Stimulated activated CD8-positive, alpha-beta memory T cell treated with anti-CD3 and anti-CD28 coated beads, Interleukin-15, amount 100 ng/mL, for 24 hours (primary cell): ENCODE results near the gene INTS1.
"Not testable (repeated sequence)": the region's sequence is repeated elsewhere in the genome, so short reads cannot be mapped to it uniquely, and the experiment has no call there.

Experiments used
- DNase-seq: peaks from one replicate; pipeline ENCODE4 v3.0.0-alpha.2; 2020; ENCODE audit warnings: low read depth

Gene INTS1

DNA sequence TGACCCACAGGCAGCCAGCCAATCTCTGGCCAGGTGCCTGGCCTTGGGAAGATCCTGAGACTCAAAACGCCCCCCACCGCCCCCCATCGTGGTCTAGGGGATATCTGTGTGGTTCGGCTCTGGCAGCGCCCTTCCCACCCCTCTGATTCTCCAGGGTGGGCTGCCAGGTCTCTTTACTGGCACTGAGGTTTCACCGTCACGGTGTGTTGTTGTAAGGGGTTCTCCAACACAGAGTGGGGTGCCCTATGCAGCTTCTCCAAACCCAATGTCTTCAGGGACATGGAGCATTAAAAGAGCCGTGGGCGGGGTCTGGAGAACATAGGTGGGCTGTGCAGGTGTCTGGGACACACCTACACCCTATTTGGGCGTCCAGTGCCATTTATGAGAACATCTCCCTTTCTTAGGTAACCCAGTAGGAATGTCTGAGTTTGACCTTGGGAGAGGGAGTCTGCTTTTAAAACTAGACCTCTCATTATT, 27.8 kb upstream of the INTS1 start:
- no peak for DNase-seq

- DNase-seq: no peak
Measured at GRCh38 chr7:1531263-1531978, 27.2 kb upstream of the INTS1 start.

DNA sequence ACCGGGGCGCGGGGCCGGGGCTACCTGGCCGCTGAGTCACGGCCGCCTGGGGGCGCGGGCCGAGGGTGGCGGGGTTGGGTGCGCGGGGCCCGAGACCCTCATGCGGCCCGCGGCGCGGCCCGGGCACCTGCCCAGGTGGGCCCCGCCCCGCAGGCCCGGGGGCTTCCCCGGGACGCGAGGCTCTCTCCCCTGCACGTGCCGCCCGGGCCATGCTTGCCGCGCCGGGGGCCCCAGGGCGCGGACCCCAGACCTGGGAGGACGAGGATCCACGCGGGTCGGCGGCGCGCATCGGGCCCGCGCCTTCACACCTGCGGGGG, 26.7 kb upstream of the INTS1 start:
- no peak for DNase-seq

DNA sequence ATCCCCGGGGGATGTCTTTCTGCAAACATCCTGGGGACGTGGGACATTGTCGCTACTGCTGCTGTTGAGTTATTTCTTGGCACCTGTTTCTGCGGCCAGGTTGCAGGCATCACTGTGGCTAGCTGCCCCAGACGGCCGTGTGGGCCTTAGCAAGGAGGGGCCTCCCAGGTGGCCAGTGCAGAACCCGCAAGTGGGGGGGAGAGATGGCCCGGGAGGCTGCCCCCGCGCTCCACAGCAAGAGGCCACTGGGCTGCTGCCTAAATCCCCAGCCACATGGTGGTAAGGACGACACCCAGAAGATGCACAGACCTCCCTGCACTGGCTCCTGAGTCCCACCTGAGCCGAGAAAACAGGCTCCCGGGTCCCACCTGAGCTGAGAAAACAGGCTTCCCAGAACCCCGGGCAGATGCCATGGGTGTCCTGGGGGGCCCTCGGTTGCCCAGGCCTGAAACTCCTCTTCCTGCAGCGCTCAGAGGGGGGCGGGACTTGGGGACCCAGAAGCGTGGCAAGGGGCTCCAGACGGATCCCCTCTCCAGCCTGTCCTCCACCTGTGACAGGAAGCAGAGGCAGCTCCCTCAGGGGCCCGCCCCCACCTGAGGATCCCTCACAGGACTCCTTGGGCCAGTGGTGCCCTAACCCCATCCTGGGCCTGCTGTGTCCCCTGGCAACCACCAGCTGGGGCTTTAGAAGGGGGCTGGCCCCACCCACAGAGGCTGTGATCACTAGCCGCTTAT, 25.4 kb upstream of the INTS1 start:
- DNase-seq: no peak

DNA sequence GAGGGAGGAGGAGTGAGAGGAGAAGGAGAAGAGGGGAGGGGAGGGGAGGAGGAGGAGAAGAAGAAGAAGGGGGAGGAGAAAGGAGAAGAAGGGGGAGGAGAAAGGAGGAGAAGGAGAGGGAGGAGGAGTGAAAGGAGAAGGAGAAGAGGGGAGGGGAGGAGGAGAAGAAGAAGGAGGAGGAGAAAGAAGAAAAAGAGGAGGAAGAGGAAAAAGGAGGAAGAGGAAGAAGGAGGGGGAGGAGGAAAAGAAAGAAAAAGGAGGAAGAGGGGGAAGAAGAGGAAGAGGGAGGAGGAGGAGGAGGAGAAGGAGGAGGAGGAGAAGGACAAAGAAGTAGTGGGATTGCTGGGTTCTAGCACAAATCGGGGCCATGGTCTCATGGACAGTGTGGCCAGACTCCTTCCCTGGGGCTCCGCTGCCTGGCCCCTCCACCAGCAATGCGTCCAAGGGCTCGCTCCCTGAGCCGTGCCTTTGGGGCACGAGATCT, 22.1 kb upstream of the INTS1 start:
- no peak for DNase-seq

DNA sequence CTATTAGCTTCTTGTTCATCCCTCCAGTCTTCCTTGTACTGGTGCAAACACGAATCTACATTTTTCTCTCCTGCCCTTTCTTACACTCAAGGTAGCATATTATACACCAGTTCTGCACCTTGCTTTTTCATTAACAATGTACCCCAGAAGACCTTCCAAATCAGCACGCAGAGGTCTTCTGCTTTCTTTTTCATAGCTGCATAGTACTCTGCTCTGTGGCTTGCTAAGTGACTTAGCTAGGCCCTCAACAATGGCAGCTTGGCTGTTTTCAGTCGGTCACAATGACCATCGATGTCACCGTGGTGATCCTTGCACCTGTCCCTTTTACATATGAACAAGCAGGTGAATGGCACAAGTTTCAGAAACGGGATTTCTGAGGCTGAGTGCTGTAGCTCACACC, 21.2 kb upstream of the INTS1 start:
- DNase-seq: no peak

DNA sequence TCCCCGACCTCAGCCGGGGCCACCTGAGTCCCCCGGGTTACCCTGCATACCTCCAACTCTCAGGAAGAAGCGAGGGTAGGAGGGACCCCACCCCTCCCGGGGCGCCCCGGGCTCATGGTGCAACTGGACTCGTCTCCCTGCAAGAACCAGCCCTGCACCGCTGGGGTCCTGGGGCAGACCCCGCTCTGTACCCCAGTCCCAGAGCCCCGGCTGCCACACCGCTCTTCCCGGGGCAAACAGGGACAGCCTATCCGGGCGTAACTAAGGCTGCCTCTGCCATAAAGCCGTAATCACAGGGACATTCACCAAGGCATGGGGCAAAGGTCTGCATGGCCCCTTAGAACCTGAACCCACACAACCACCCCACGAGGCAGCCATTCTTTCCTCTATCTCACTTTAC, 19.7 kb upstream of the INTS1 start:
- no peak for DNase-seq

GRCh38 chr7:1523208-1523607, 19.0 kb upstream of the INTS1 start:
- no peak for DNase-seq

- DNase-seq: no peak
Measured at GRCh38 chr7:1521456-1521855, 17.3 kb upstream of the INTS1 start.

GRCh38 chr7:1520539-1521234, 16.5 kb upstream of the INTS1 start:
- no peak for DNase-seq

GRCh38 chr7:1519322-1519922, 15.2 kb upstream of the INTS1 start:
- not testable (repeated sequence) for DNase-seq

DNA sequence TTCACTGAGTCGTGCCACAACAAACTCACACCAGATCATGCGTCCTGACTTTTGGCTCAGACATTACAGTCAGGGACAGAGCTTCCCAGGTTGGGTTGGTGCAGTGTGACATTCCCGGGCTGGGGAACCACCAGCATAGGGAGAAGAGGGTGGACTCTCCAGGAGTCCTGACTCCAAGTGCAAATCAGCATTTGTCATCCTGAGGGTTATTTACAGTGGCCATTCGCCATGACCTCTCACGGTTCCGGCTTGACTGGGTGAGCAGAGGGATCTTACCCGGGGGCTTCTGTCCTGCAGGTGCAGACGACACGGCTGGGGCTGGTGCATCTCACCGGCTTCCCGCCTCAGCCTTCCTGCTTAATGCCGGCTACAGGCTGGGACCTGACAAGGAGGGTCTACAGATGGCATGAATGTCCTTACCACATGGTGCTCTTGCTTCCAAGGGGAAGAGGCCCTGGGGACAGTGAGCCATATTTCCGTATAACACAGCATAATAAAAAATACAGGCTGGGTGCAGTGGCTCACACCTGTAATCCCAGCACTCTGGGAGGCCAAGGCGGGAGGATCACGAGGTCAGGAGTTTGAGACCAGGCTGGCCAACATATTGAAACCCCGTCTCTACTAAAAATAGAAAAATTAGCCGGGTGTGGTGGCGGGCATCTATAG, 12.5 kb upstream of the INTS1 start:
- no peak for DNase-seq

GRCh38 chr7:1515509-1515967, 11.3 kb upstream of the INTS1 start:
- DNase-seq: not testable (repeated sequence)

- no peak for DNase-seq
Measured at GRCh38 chr7:1514995-1515401, 10.8 kb upstream of the INTS1 start.

- no peak for DNase-seq
Measured at GRCh38 chr7:1514407-1514806, 10.2 kb upstream of the INTS1 start.

GRCh38 chr7:1513657-1514095, 9.5 kb upstream of the INTS1 start:
- no peak for DNase-seq

- no peak for DNase-seq
Measured at GRCh38 chr7:1512781-1513656, 8.8 kb upstream of the INTS1 start.

GRCh38 chr7:1511444-1512422, 7.5 kb upstream of the INTS1 start:
- DNase-seq: no peak

GRCh38 chr7:1510780-1511154, 6.6 kb upstream of the INTS1 start:
- no peak for DNase-seq

GRCh38 chr7:1509226-1509625, 5.0 kb upstream of the INTS1 start:
- no peak for DNase-seq
